RWPE1 (cell line): ENCODE results near the gene TRAPPC10.

Experiments used
- CTCF ChIA-PET: fragments of 350-600 bp; sonication (Branson Sonifier 250); formaldehyde crosslinking; extraction: SDS; loops from one replicate; lab custom pipeline; 2021; lab: Yijun Ruan, JAX
- POLR2A ChIA-PET: fragments of 400-600 bp; formaldehyde crosslinking; extraction: SDS; loops from one replicate; lab custom pipeline; 2020; ENCODE audit warnings: antibody characterized with exemption; ENCODE audit not compliant: low non-redundant PET; lab: Yijun Ruan, JAX
- DNase-seq: peaks from one replicate; pipeline ENCODE4 v3.0.0; 2012; ENCODE audit warnings: low spot score
- H3K27ac ChIP-seq: fragments of 450-650 bp; 2 replicates; pipeline ENCODE4 v1.5.1; 2017
- TF ChIP-seq, protein P1 (sequence below): fragments of 450-650 bp; conservative IDR thresholded peaks from 2 replicates; pipeline ENCODE4 v1.5.1; 2017; ENCODE audit warnings: low read depth, mild to moderate bottlenecking

TRAPPC10 gene

DNA sequence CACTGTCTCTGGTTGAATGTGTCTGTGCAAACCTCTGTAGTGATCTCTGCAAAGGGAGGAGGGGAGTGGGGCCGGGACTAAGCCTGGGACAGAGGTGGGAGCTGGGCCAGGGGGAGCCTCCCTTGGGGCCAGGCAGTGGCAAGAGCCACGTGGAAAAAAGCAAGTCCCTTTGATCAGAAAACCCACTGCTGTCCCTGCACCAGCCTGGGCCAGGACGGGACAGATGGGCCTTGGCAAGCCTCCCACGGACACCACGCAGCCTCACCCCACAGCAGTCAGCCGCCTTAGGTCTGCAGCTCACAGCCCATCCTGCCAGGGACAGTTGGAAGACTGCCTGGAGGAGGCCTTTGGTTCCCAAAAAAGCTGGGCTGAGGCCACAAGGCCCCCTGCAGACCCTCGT, 11.7 kb upstream of the TRAPPC10 start:
- DNase-seq = no peak
- ChIA-PET POLR2A (no interaction called here), CTCF (no interaction called here)
- TF ChIP-seq, protein P1, sequence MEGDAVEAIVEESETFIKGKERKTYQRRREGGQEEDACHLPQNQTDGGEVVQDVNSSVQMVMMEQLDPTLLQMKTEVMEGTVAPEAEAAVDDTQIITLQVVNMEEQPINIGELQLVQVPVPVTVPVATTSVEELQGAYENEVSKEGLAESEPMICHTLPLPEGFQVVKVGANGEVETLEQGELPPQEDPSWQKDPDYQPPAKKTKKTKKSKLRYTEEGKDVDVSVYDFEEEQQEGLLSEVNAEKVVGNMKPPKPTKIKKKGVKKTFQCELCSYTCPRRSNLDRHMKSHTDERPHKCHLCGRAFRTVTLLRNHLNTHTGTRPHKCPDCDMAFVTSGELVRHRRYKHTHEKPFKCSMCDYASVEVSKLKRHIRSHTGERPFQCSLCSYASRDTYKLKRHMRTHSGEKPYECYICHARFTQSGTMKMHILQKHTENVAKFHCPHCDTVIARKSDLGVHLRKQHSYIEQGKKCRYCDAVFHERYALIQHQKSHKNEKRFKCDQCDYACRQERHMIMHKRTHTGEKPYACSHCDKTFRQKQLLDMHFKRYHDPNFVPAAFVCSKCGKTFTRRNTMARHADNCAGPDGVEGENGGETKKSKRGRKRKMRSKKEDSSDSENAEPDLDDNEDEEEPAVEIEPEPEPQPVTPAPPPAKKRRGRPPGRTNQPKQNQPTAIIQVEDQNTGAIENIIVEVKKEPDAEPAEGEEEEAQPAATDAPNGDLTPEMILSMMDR = no peak
- no peak overlapping the region for H3K27ac ChIP-seq

DNA sequence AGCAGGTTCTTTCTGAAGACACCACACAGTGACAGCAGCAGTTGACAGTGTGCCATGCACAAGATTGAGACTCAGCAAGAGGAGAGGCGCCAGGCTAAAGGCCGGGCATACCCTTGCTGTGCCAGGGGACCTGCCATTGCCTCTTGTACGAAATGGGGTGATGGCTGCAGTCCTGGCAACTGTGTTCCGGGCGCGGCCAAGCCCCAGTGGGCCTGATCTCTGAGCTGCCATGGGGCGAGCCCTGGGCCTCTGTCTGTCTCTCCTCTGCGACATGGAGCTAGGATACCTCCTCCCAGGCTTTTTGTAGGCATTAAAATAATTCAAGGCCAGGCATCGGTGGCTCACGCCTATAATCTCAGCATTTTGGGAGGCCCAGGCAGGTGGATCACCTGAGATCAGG, 9.6 kb upstream of the TRAPPC10 start:
- TF ChIP-seq, protein P1 = no peak
- POLR2A ChIA-PET = no interaction called here
- no peak for DNase-seq
- no peak overlapping the region for H3K27ac ChIP-seq
- CTCF ChIA-PET = no interaction called here

DNA sequence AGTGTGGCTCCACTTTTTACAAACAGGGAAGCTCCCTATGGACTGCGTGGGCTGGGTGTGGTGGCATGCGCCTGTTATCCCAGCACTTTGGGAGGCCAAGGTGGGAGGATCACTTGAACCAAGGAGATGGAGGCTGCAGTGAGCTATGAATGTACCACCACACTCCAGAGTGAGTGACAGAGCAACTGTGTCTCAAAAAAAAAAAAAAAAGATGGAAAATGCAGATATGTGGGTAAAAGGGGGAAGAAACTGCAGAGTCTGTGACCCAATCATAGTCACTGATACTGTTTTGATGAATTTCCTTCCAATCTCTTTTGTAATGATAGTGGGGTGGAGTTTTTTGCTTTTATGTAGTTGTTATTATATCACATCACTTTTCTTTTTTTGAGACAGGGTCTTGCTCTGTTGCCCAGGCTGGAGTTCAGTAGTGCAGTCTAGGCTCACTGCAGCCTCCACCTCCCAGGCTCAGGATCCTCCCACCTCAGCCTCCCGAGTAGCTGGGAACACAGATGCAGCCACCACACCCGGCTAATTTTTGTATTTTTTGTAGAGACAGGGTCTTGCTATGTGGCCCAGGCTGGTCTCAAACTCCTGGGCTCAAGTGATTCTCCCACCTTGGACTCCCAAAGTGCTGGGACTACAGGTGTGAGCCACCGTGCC, 8.7 kb upstream of the TRAPPC10 start:
- TF ChIP-seq, protein P1 = no peak
- CTCF ChIA-PET = no interaction called here
- POLR2A ChIA-PET = no interaction called here
- DNase-seq = no peak
- no peak overlapping the region for H3K27ac ChIP-seq

DNA sequence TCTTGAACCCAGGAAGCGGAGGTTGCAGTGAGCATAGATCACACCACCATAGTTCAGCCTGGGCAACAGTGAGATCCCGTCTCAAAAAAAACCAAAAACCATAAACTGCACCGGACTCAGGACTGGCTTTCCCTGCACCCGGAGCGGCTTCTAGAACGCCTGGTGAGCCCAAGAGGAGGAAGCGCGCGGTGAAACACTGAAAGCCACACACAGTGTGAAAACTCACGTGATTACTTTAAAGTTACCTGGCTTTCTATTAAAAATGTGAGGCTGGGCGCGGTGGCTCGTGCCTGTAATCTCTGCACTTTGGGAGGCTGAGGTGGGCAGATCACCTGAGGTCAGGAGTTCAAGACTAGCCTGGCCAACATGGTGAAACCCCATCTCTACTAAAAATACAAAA, 7.0 kb upstream of the TRAPPC10 start:
- H3K27ac ChIP-seq = peak overlapping the region; percentile 94
- TF ChIP-seq, protein P1 = no peak
- POLR2A ChIA-PET = no interaction called here
- CTCF ChIA-PET = no interaction called here
- DNase-seq = no peak

DNA sequence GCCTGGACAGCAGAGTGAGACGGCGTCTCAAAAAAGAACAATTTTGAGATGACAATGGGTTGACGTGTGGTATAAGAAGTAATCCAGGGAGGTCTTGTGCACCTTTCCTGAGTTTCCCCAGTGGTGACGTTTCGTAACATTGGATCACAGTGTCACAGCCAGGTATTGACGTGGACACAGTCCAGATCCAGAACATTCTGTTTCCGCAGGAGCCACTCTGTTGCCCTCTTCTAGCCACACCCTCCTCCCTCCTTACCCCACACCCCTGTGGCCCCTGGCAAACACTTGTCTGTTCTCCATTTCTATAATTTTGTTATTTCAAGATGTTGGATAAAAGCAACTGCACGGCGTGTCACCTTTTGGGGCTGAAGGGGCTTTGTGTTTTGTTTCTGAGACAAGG, 6.5 kb upstream of the TRAPPC10 start:
- ChIA-PET POLR2A (no interaction called here), CTCF (interaction anchor here (0.6 kb wide), 1 partner anchor 51 kb away, joined by 3 read pairs; no protein-coding TSS in a partner anchor)
- DNase-seq = no peak
- H3K27ac ChIP-seq = peak overlapping the region; percentile 94
- TF ChIP-seq, protein P1 = no peak

DNA sequence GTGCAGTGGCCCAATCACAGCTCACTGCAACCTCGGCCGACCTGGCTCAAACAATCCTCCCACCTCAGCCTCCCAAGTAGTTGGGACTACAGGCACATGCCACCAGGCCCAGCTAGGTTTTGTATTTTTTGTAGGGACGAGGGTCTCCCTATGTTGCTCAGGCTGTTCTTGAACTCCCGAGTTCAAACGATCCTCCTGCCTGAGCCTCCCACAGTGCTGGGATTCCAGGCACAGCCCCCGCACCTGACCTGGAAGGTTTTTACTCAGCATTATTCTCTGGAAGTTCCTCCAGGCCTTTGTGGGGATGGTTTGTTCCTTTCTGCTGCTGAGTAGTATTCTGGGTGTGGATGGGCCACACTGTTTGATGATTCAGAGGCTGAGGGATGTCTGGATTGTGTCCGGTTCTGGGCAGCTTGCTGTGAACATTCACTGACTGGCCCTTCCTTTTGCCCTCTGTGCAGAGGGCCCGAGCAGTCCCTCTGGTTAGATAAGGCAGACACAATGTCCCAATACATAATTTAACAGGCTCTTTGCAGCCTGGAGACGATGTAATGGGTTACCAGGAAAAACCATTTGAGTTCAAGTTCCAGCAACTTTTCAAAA, 6.0 kb upstream of the TRAPPC10 start:
- CTCF ChIA-PET = interaction anchor here (0.6 kb wide), 1 partner anchor 50 kb away, joined by 3 read pairs; no protein-coding TSS in a partner anchor
- peak; percentile 81 for DNase-seq
- POLR2A ChIA-PET = no interaction called here
- TF ChIP-seq, protein P1 = no peak
- H3K27ac ChIP-seq = peak overlapping the region; percentile 94
